Spleen (tissue), 11 donors: Measurements from ENCODE around the gene PLCH1. TPM values are rescaled to one million over a fixed set of nuclear protein-coding genes. Genes with fewer than 3 reads are reported as not detected.

Experiments
- DNase-seq: peaks from one replicate; pipeline ENCODE4 v3.0.0-alpha.2; 2020
- H3K27ac ChIP-seq, 8 donors: fragments of 200-600 bp; sonication (generic) in 7 of 8; 1 replicate in 4 of 8; 2 replicates in 4 of 8; pipeline versions ENCODE4 v1.5.0 to v1.8.0; 2016 to 2021; ENCODE audit warnings: inconsistent platforms in 4 of 8, mild to moderate bottlenecking in 4 of 8, moderate library complexity in 1 of 8
- H3K27me3 ChIP-seq, 7 donors: fragments of 200-600 bp; sonication (generic) in 6 of 7; replicated peaks in 1 of 7; 1 replicate in 4 of 7; 2 replicates in 3 of 7; pipeline versions ENCODE4 v1.5.0 to v1.8.0; 2016 to 2021; ENCODE audit warnings: inconsistent platforms in 3 of 7, mild to moderate bottlenecking in 1 of 7
- H3K36me3 ChIP-seq, 6 donors: fragments of 200-600 bp; sonication (generic) in 5 of 6; 1 replicate in 4 of 6; 2 replicates in 2 of 6; pipeline versions ENCODE4 v1.5.0 to v1.8.0; 2016 to 2021; ENCODE audit warnings: inconsistent platforms in 2 of 6
- H3K4me1 ChIP-seq, 6 donors: fragments of 200-600 bp; sonication (generic) in 5 of 6; 1 replicate in 3 of 6; 2 replicates in 3 of 6; pipeline versions ENCODE4 v1.5.0 to v1.8.0; 2016 to 2021; ENCODE audit warnings: inconsistent platforms in 3 of 6
- H3K4me3 ChIP-seq, 8 donors: fragments of 200-600 bp; sonication (generic) in 7 of 8; 1 replicate in 4 of 8; 2 replicates in 4 of 8; pipeline versions ENCODE4 v1.5.0 to v1.8.0; 2016 to 2021; ENCODE audit warnings: inconsistent platforms in 4 of 8, mild to moderate bottlenecking in 4 of 8, moderate library complexity in 2 of 8
- H3K9me3 ChIP-seq, 8 donors: fragments of 200-600 bp; sonication (generic) in 7 of 8; 1 replicate in 4 of 8; 2 replicates in 4 of 8; pipeline versions ENCODE4 v1.5.0 to v1.8.0; 2016 to 2021; ENCODE audit warnings: inconsistent platforms in 4 of 8
- POLR2A ChIP-seq, 3 donors: fragments of 450-650 bp; IDR thresholded peaks; one replicate each; pipeline ENCODE4 v1.5.1; 2017; ENCODE audit warnings: antibody characterized with exemption in 3 of 3, mild to moderate bottlenecking in 1 of 3
- POLR2AphosphoS5 ChIP-seq, 3 donors: sonication (generic); formaldehyde crosslinking; IDR thresholded peaks; one replicate each; pipeline ENCODE4 v1.5.1; 2017; ENCODE audit warnings: antibody characterized with exemption in 3 of 3
- WGBS, 5 donors: extraction: QIAGEN DNeasy Blood & Tissue Kit in 3 of 5; methylation state at CpG; one replicate each; pipeline versions ENCODE4 v1.1.5 to v1.1.7; 2013 to 2018; 5-methylcytosine and 5-hydroxymethylcytosine counted together
- intact Hi-C: fragments of 100-400 bp; cut with DNase I; formaldehyde crosslinking; loops from one replicate; pipeline ENCODE4 v1.15.0; 2023; ENCODE audit warnings: low total_unique reads
- polyA plus RNA-seq, 3 donors: library from polyadenylated mRNA; stranded (reverse); fragments of 200-250 nt; gene quantifications; one replicate each; pipeline ENCODE4 v1.2.1, GENCODE V29; 2013
- total RNA-seq, 7 donors: library from RNA; depleted of rRNA in 3 of 7; stranded (reverse); fragments of >200 nt in 3 of 7; fragmentation: NEBNext Ultra II Directional in 4 of 7; extraction: Animal tissue kit (Norgen Biotek cat#: 25700) in 4 of 7; gene quantifications; one replicate each; pipeline versions ENCODE4 v1.1.0 to v1.2.1, GENCODE V29; 2016 to 2021
- TF ChIP-seq, protein P1 (sequence below), 11 experiments: fragments of 200-600 bp in 7 of 11; fragments of 450-650 bp in 4 of 11; sonication (generic) in 4 of 11; IDR thresholded peaks in 8 of 11; conservative IDR thresholded peaks in 3 of 11; 1 replicate in 7 of 11; 2 replicates in 4 of 11; pipeline versions ENCODE4 v1.4.0 to v1.8.0; 2016 to 2021; ENCODE audit warnings: antibody characterized with exemption in 11 of 11, inconsistent platforms in 4 of 11, mild to moderate bottlenecking in 1 of 11
- donor health status: healthy with polysubstance abuse.
- donor health status: DM: no; HTN: no; CAD: no; lungs with moderate emphysema.
- donor health status: DM: no; HTN: no; CAD: no.
- donor health status: Bipolar disorder and iron deficiency.
- donor health status: healthy.
- donor health status: DM: no; HTN: no; CAD: no.
- donor health status: DM: yes; HTN: yes; CAD: no.

The PLCH1 gene
- total and polyA plus RNA-seq, 10 donors: 0.02 to 0.37 (median 0.13) TPM; not detected in 1

- H3K9me3 ChIP-seq: peaks cover 0 to 73% (median 39%) of the 10 kb centered on the region in 8 donors
- no peak overlapping the region for H3K27ac ChIP-seq
- TF ChIP-seq POLR2AphosphoS5 (IDR thresholded peaks at IDR 0.05) (no peak), POLR2A (IDR thresholded peaks at IDR 0.05) (no peak)
- TF ChIP-seq, protein P1, sequence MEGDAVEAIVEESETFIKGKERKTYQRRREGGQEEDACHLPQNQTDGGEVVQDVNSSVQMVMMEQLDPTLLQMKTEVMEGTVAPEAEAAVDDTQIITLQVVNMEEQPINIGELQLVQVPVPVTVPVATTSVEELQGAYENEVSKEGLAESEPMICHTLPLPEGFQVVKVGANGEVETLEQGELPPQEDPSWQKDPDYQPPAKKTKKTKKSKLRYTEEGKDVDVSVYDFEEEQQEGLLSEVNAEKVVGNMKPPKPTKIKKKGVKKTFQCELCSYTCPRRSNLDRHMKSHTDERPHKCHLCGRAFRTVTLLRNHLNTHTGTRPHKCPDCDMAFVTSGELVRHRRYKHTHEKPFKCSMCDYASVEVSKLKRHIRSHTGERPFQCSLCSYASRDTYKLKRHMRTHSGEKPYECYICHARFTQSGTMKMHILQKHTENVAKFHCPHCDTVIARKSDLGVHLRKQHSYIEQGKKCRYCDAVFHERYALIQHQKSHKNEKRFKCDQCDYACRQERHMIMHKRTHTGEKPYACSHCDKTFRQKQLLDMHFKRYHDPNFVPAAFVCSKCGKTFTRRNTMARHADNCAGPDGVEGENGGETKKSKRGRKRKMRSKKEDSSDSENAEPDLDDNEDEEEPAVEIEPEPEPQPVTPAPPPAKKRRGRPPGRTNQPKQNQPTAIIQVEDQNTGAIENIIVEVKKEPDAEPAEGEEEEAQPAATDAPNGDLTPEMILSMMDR (IDR thresholded peaks at IDR 0.05 in 8 of 11, conservative IDR thresholded peaks at IDR 0.05 in 3 of 11): no peak
- H3K4me3 ChIP-seq: no peak overlapping the region
- no peaks in the 10 kb centered on the region for H3K27me3 ChIP-seq
- DNase-seq: no peak
- H3K4me1 ChIP-seq: no peaks in the 10 kb centered on the region
- H3K36me3 ChIP-seq: no peaks in the 10 kb centered on the region
- intact Hi-C loops: no loop called here
Measured at GRCh38 chr3:155611456-155611855, 133.4 kb downstream of the PLCH1 start.

GRCh38 chr3:155609586-155609985, 135.3 kb downstream of the PLCH1 start:
- no peak for TF ChIP-seq POLR2A (IDR thresholded peaks at IDR 0.05)
- TF ChIP-seq, protein P1 (IDR thresholded peaks at IDR 0.05 in 8 of 11, conservative IDR thresholded peaks at IDR 0.05 in 3 of 11): no peak
- no peak for TF ChIP-seq POLR2AphosphoS5 (IDR thresholded peaks at IDR 0.05)
- H3K9me3 ChIP-seq: peaks cover 0 to 55% (median 21%) of the 10 kb centered on the region in 8 donors
- intact Hi-C loops: no loop called here
- no peak overlapping the region for H3K27ac ChIP-seq
- H3K36me3 ChIP-seq: no peaks in the 10 kb centered on the region
- no peaks in the 10 kb centered on the region for H3K4me1 ChIP-seq
- no peak for DNase-seq
- no peaks in the 10 kb centered on the region for H3K27me3 ChIP-seq
- no peak overlapping the region for H3K4me3 ChIP-seq

DNA sequence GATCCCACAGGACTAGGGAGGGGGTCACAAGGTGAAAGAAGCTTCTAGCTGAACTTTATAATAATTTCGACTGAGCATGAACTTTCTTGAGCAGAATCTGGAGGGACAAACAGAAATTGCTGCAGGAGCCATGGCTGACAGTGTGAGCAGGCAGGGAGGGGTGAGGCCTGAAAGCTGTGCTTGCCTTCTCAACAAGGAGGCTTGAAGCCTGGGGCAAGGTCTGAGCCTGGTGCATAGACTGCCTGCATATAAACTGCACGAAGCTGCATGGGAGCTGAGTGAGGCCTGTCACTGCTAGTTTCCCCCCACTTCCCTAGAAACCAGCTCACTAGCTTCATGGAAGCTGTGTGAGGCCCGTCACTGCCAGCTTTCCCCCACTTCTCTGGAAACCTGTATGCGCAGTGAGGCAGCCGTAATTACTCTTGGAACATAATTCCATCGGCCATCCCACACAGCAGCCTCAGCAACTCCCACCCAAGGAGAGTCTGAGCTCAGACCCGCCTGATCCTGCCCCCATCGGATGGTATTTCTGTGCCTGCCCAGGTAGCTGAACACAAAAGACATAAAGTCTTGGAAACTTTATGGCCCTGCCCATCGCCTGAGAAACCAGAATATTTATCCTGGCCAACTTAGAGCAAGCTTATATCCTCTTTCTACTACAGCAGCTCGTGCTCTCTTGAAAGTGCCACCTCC, 136.5 kb downstream of the PLCH1 start:
- 79 to 90% (median 84%) methylated on average over 9 to 10 of the region's 10 CpGs for WGBS, 5 donors
- H3K27me3 ChIP-seq: no peaks in the 10 kb centered on the region
- H3K4me3 ChIP-seq: no peak overlapping the region
- no peak for TF ChIP-seq POLR2A (IDR thresholded peaks at IDR 0.05)
- no peak for TF ChIP-seq POLR2AphosphoS5 (IDR thresholded peaks at IDR 0.05)
- TF ChIP-seq, protein P1 (IDR thresholded peaks at IDR 0.05 in 8 of 11, conservative IDR thresholded peaks at IDR 0.05 in 3 of 11): no peak
- no peaks in the 10 kb centered on the region for H3K36me3 ChIP-seq
- H3K27ac ChIP-seq: no peak overlapping the region
- H3K4me1 ChIP-seq: no peaks in the 10 kb centered on the region
- intact Hi-C loops: no loop called here
- DNase-seq: no peak
- H3K9me3 ChIP-seq: peaks cover 0 to 42% (median 19%) of the 10 kb centered on the region in 8 donors

- intact Hi-C loops: no loop called here
- no peaks in the 10 kb centered on the region for H3K27me3 ChIP-seq
- no peaks in the 10 kb centered on the region for H3K36me3 ChIP-seq
- 59 to 83% (median 81%) methylated on average over 1 of the region's 1 CpG for WGBS, 5 donors
- H3K4me3 ChIP-seq: no peak overlapping the region
- peaks cover 0 to 37% (median 19%) of the 10 kb centered on the region in 8 donors for H3K9me3 ChIP-seq
- no peak overlapping the region for H3K27ac ChIP-seq
- DNase-seq: no peak
- TF ChIP-seq POLR2AphosphoS5 (IDR thresholded peaks at IDR 0.05) (no peak), POLR2A (IDR thresholded peaks at IDR 0.05) (no peak)
- TF ChIP-seq, protein P1 (IDR thresholded peaks at IDR 0.05 in 8 of 11, conservative IDR thresholded peaks at IDR 0.05 in 3 of 11): no peak
- H3K4me1 ChIP-seq: no peaks in the 10 kb centered on the region
Measured at GRCh38 chr3:155607761-155608160, 137.1 kb downstream of the PLCH1 start.
